ENCODE measurements around the gene DNM3.

DNM3 gene

DNA sequence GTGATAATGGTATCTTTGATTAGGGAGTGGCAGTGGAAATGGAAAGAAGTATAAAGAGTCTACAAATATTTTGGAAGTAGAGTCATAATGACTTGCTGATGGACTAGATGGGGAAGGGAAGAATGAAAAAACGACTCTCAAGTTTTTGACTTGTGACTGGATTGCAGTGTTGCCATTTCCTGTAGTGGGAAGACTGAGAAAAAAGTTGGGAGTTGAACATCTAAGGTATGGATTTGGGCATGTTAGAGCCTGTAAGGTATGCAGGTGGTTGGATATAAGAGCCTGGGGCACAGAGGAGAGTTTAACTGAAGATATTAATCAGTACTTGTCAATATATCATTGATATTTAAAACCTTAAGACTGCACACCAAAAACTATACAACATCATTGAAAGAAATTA is 19.4 kb downstream of the DNM3 start:
- no peak for TF ChIP-seq CTCF (IDR thresholded peaks at IDR 0.05; ENCODE audit: insufficient read depth, low read length, poor library complexity, severe bottlenecking)
- Histone ChIP-seq H3K36me3 (ENCODE audit: control insufficient read depth, insufficient read depth, low read length) (no peaks in the 10 kb centered on the region), H3K4me3 (replicated peaks; ENCODE audit: low read depth, low read length) (no peak overlapping the region), H3K27me3 (replicated peaks; ENCODE audit: control insufficient read depth, insufficient read depth, low read length) (no peaks in the 10 kb centered on the region)
- DNase-seq (ENCODE audit: extremely low read depth, insufficient read length), result no peak

- Histone ChIP-seq H3K27me3 (replicated peaks; ENCODE audit: control insufficient read depth, insufficient read depth, low read length) (no peaks in the 10 kb centered on the region), H3K4me3 (replicated peaks; ENCODE audit: low read depth, low read length) (no peak overlapping the region), H3K36me3 (ENCODE audit: control insufficient read depth, insufficient read depth, low read length) (no peaks in the 10 kb centered on the region)
- no peak for TF ChIP-seq CTCF (IDR thresholded peaks at IDR 0.05; ENCODE audit: insufficient read depth, low read length, poor library complexity, severe bottlenecking)
- no peak for DNase-seq (ENCODE audit: extremely low read depth, insufficient read length)
Measured at GRCh38 chr1:171863531-171863930, 22.2 kb downstream of the DNM3 start.

- Histone ChIP-seq H3K27me3 (replicated peaks; ENCODE audit: control insufficient read depth, insufficient read depth, low read length) (no peaks in the 10 kb centered on the region), H3K4me3 (replicated peaks; ENCODE audit: low read depth, low read length) (no peak overlapping the region), H3K36me3 (ENCODE audit: control insufficient read depth, insufficient read depth, low read length) (no peaks in the 10 kb centered on the region)
- TF ChIP-seq CTCF (IDR thresholded peaks at IDR 0.05; ENCODE audit: insufficient read depth, low read length, poor library complexity, severe bottlenecking), result no peak
- no peak for DNase-seq (ENCODE audit: extremely low read depth, insufficient read length)
Measured at GRCh38 chr1:171864308-171864707, 23.0 kb downstream of the DNM3 start.

GRCh38 chr1:171865106-171865505 is 23.8 kb downstream of the DNM3 start:
- H3K27me3 ChIP-seq (replicated peaks; ENCODE audit: control insufficient read depth, insufficient read depth, low read length), result no peaks in the 10 kb centered on the region
- no peak overlapping the region for H3K4me3 ChIP-seq (replicated peaks; ENCODE audit: low read depth, low read length)
- no peaks in the 10 kb centered on the region for H3K36me3 ChIP-seq (ENCODE audit: control insufficient read depth, insufficient read depth, low read length)
- DNase-seq (ENCODE audit: extremely low read depth, insufficient read length), result no peak
- TF ChIP-seq CTCF (IDR thresholded peaks at IDR 0.05; ENCODE audit: insufficient read depth, low read length, poor library complexity, severe bottlenecking), result no peak

DNA sequence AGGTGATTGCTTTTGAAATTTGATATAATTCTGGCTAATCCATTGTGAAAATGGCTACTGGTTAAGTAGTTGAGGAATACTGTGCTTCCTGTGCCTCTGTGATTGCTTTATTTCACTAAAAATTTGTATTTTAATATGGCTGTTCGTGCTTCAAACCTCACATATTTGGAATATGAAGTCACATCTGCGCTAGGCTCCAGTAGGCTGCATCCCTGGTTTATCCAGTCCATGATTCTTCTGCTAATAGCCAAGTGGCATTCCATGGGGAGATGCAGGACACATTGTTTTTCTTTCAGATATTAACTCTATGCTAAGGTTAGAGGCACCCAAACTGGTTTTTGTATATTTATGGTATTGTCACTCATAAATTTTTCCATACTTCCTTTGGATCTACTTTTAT is 25.9 kb downstream of the DNM3 start:
- no peak for DNase-seq (ENCODE audit: extremely low read depth, insufficient read length)
- H3K27me3 ChIP-seq (replicated peaks; ENCODE audit: control insufficient read depth, insufficient read depth, low read length), result no peaks in the 10 kb centered on the region
- TF ChIP-seq CTCF (IDR thresholded peaks at IDR 0.05; ENCODE audit: insufficient read depth, low read length, poor library complexity, severe bottlenecking), result no peak

DNA sequence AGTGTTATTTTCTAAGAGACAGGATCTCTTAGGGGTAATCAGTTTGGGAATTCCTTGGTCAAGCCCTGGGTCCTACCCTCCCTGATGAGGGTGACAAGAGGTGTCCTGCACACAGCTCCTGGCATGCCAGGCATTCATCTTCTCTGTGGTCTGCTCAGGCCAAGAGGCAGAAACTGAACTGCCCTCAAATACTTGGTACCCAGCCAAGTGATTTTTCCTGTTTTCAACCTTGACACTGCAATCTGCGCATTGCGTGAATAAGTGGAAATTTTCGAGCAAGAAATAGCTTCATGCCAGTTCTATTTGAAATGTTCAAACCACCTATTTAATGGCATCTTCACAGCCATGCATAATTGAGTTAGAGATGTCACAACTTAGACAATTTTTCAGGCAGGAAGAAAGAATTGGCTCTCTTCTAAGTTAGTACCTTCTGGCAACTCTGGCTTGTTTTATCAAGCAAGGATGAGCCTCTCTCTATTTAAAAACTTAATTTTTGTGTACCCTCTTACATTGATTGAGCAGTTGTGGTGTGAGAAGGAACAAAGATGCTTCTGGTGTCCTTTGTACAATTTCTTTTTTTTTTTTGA is 27.0 kb downstream of the DNM3 start:
- Histone ChIP-seq H3K4me3 (replicated peaks; ENCODE audit: low read depth, low read length) (no peak overlapping the region), H3K27me3 (replicated peaks; ENCODE audit: control insufficient read depth, insufficient read depth, low read length) (no peaks in the 10 kb centered on the region), H3K36me3 (ENCODE audit: control insufficient read depth, insufficient read depth, low read length) (no peaks in the 10 kb centered on the region)
- TF ChIP-seq CTCF (IDR thresholded peaks at IDR 0.05; ENCODE audit: insufficient read depth, low read length, poor library complexity, severe bottlenecking), result no peak
- no peak for DNase-seq (ENCODE audit: extremely low read depth, insufficient read length)

More for the DNA sequence above, 25.9 kb downstream of the DNM3 start:
- no peaks in the 10 kb centered on the region for H3K36me3 ChIP-seq (ENCODE audit: control insufficient read depth, insufficient read depth, low read length)
- H3K4me3 ChIP-seq (replicated peaks; ENCODE audit: low read depth, low read length), result no peak overlapping the region
